Measurements from ENCODE around the gene GUCD1. TPM values are rescaled to one million over a fixed set of nuclear protein-coding genes. Genes with fewer than 3 reads are reported as not detected.

GUCD1 gene
- total and polyA plus RNA-seq, 2 of the 13 experiments (the other 11 are each of a cell fraction or from before 2014, with no cell fraction given): 128 to 245 TPM

DNA sequence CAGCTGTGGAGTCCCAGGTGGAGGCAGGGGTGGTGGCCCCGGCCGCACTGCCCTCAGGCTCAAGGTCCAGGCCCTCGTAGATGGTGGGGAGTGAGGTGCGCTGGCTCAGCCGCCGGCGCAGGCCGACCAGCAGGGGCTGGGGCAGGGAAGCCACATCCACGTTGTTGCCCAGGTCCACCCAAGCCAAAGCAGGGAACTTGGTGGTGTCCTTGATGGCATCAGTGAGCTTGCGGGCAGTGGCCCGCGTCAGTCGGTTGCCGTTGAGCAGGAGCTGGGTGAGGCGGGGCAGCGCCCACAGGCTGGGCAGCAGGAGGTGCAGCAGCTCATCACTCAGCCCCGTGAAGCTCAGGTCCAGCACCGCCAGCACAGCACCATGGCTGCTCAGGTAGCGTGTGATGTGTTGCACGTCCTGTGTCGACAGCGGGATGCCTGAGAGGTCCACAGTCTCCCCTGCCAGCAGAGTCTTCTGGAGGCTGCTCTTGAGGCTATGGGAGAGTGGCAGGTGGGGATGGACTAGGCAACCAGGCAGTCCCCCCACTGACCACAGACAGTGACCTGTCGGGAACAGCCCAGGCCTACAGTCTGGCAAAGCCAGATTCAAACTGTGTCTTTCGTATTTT is 31.1 kb upstream of the GUCD1 start (continued):
- TF ChIP-seq, protein P1, sequence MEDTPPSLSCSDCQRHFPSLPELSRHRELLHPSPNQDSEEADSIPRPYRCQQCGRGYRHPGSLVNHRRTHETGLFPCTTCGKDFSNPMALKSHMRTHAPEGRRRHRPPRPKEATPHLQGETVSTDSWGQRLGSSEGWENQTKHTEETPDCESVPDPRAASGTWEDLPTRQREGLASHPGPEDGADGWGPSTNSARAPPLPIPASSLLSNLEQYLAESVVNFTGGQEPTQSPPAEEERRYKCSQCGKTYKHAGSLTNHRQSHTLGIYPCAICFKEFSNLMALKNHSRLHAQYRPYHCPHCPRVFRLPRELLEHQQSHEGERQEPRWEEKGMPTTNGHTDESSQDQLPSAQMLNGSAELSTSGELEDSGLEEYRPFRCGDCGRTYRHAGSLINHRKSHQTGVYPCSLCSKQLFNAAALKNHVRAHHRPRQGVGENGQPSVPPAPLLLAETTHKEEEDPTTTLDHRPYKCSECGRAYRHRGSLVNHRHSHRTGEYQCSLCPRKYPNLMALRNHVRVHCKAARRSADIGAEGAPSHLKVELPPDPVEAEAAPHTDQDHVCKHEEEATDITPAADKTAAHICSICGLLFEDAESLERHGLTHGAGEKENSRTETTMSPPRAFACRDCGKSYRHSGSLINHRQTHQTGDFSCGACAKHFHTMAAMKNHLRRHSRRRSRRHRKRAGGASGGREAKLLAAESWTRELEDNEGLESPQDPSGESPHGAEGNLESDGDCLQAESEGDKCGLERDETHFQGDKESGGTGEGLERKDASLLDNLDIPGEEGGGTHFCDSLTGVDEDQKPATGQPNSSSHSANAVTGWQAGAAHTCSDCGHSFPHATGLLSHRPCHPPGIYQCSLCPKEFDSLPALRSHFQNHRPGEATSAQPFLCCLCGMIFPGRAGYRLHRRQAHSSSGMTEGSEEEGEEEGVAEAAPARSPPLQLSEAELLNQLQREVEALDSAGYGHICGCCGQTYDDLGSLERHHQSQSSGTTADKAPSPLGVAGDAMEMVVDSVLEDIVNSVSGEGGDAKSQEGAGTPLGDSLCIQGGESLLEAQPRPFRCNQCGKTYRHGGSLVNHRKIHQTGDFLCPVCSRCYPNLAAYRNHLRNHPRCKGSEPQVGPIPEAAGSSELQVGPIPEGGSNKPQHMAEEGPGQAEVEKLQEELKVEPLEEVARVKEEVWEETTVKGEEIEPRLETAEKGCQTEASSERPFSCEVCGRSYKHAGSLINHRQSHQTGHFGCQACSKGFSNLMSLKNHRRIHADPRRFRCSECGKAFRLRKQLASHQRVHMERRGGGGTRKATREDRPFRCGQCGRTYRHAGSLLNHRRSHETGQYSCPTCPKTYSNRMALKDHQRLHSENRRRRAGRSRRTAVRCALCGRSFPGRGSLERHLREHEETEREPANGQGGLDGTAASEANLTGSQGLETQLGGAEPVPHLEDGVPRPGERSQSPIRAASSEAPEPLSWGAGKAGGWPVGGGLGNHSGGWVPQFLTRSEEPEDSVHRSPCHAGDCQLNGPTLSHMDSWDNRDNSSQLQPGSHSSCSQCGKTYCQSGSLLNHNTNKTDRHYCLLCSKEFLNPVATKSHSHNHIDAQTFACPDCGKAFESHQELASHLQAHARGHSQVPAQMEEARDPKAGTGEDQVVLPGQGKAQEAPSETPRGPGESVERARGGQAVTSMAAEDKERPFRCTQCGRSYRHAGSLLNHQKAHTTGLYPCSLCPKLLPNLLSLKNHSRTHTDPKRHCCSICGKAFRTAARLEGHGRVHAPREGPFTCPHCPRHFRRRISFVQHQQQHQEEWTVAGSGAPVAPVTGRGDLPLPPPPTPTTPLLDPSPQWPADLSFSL (CRISPR knock-in tag; IDR thresholded peaks at IDR 0.05): no peak
- no peak for TF ChIP-seq HHEX (CRISPR knock-in tag; IDR thresholded peaks at IDR 0.05)
- no peak for TF ChIP-seq SIX1 (CRISPR knock-in tag; IDR thresholded peaks at IDR 0.05; ENCODE audit: borderline replicate concordance)
- peak; percentile 87 for TF ChIP-seq ZBTB38 (CRISPR knock-in tag; IDR thresholded peaks at IDR 0.05)
- TF ChIP-seq AGO2 (optimal IDR thresholded peaks at IDR 0.05; ENCODE audit: low read depth, low read length): peak; percentile 80

DNA sequence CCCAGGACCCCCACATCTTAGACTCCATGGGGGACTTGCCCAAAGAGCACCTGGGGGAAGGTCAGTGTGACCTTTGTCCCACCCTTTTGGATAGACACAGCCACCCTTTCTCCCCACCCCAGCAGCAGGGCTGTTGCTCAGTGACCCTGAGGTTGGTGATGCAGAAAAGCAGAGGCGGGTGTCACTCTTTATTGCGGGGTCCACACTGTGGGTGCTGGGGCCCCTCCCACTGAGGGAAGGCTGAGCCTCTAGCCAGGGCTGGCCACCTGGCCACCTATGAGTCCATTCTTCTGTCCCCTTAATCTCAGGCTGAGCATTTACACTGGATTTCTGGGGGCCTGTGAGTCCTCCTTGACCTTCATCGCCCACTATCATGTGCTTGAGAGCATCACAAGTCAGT is 30.5 kb upstream of the GUCD1 start:
- Histone ChIP-seq H3K27me3 (ENCODE audit: control insufficient read depth in 1 of 2, insufficient read depth in 2 of 2, low read length in 2 of 2) (no peaks in the 10 kb centered on the region), H3K36me3 (replicated peaks in 1 of 2; ENCODE audit: control insufficient read depth in 1 of 2, insufficient read depth in 2 of 2, low read length in 2 of 2) (peaks cover 8 to 19% of the 10 kb centered on the region in 2 experiments; a peak in 4 of 5 replicates), H3K9me3 (ENCODE audit: low read length) (no peaks in the 10 kb centered on the region), H4K20me1 (ENCODE audit: insufficient read depth, low read length) (no peaks in the 10 kb centered on the region), H2AFZ (ENCODE audit: low read length) (no peak overlapping the region), H3K4me3 (replicated peaks in 1 of 3; ENCODE audit: insufficient read depth in 1 of 3, low read depth in 2 of 3, low read length in 3 of 3) (no peak overlapping the region), H3K4me1 (ENCODE audit: insufficient read depth, low read length) (peaks cover 85% of the 10 kb centered on the region), H3K27ac (ENCODE audit: extremely low read length, insufficient read depth, low read length) (peak overlapping the region; percentile 16), H3K9ac (ENCODE audit: insufficient read depth, low read depth, low read length) (no peak overlapping the region), H3K4me2 (ENCODE audit: low read depth, low read length) (no peak overlapping the region), H3K79me2 (ENCODE audit: insufficient read depth, low read length) (no peaks in the 10 kb centered on the region)
- intact Hi-C loops (cut with micrococcal nuclease; ENCODE audit: unreplicated experiment) (no loop called here), in situ Hi-C loops (cut with HindIII; ENCODE audit: extremely low pct_ligation_motif_present, low pct_unique_long_range_greater_than_20kb) (no loop called here)
- ChIA-PET POLR2A (interaction anchor here (1.5 to 4.1 kb wide), 3 partner anchors 8 to 33 kb away, joined by 4 to 80 read pairs (median 67); partner anchors contain the start of genes GGT1, GUCD1, LRRC75B and SNRPD3), CTCF (ENCODE audit: low intra/inter-chr PET ratio, low total read pairs) (no interaction called here)
- no TSS peak for BruUV-seq (replicated peaks)
- no CpG with 5 or more reads among the region's 3 CpGs for WGBS (ENCODE audit: low lambda C conversion rate)
- no peak for DNase-seq (ENCODE audit: low spot score)
- ATAC-seq: no peak
- no peak for FAIRE-seq
- TF ChIP-seq RNF2 (conservative IDR thresholded peaks at IDR 0.05; ENCODE audit: low read depth): no peak
- TF ChIP-seq, protein P2, sequence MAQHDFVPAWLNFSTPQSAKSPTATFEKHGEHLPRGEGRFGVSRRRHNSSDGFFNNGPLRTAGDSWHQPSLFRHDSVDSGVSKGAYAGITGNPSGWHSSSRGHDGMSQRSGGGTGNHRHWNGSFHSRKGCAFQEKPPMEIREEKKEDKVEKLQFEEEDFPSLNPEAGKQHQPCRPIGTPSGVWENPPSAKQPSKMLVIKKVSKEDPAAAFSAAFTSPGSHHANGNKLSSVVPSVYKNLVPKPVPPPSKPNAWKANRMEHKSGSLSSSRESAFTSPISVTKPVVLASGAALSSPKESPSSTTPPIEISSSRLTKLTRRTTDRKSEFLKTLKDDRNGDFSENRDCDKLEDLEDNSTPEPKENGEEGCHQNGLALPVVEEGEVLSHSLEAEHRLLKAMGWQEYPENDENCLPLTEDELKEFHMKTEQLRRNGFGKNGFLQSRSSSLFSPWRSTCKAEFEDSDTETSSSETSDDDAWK (CRISPR knock-in tag; IDR thresholded peaks at IDR 0.05): no peak
- TF ChIP-seq HNRNPL (IDR thresholded peaks at IDR 0.05; ENCODE audit: low read depth, low read length): no peak
- TF ChIP-seq, protein P3, sequence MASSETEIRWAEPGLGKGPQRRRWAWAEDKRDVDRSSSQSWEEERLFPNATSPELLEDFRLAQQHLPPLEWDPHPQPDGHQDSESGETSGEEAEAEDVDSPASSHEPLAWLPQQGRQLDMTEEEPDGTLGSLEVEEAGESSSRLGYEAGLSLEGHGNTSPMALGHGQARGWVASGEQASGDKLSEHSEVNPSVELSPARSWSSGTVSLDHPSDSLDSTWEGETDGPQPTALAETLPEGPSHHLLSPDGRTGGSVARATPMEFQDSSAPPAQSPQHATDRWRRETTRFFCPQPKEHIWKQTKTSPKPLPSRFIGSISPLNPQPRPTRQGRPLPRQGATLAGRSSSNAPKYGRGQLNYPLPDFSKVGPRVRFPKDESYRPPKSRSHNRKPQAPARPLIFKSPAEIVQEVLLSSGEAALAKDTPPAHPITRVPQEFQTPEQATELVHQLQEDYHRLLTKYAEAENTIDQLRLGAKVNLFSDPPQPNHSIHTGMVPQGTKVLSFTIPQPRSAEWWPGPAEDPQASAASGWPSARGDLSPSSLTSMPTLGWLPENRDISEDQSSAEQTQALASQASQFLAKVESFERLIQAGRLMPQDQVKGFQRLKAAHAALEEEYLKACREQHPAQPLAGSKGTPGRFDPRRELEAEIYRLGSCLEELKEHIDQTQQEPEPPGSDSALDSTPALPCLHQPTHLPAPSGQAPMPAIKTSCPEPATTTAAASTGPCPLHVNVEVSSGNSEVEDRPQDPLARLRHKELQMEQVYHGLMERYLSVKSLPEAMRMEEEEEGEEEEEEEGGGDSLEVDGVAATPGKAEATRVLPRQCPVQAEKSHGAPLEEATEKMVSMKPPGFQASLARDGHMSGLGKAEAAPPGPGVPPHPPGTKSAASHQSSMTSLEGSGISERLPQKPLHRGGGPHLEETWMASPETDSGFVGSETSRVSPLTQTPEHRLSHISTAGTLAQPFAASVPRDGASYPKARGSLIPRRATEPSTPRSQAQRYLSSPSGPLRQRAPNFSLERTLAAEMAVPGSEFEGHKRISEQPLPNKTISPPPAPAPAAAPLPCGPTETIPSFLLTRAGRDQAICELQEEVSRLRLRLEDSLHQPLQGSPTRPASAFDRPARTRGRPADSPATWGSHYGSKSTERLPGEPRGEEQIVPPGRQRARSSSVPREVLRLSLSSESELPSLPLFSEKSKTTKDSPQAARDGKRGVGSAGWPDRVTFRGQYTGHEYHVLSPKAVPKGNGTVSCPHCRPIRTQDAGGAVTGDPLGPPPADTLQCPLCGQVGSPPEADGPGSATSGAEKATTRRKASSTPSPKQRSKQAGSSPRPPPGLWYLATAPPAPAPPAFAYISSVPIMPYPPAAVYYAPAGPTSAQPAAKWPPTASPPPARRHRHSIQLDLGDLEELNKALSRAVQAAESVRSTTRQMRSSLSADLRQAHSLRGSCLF (CRISPR knock-in tag; IDR thresholded peaks at IDR 0.05; ENCODE audit: borderline replicate concordance): no peak
- no peak for TF ChIP-seq TBX2 (CRISPR knock-in tag; IDR thresholded peaks at IDR 0.05; ENCODE audit: borderline replicate concordance)
